ENCODE data around the gene SLC6A6.

Gene SLC6A6

DNA sequence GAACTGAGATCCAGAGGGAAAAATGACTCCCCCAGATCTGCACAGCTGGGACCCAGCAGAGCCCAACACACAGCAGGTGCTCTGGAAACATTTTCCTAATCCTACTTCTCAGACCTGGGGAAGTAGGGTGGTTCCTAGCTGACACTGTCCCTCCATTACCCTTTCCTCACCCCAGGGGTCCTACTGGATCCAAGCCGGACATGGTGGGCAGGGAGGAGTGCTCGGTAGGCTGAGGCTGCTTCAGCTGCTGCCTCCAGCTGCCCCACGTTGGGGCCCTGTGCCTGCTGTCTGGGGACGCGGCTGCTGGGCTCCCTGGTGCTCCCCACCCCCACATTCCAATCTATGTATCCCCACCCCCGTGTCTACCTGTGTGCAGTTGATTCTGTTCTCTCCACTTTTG lies 29.8 kb upstream of the SLC6A6 start:
- DNase-seq: no peak

DNA sequence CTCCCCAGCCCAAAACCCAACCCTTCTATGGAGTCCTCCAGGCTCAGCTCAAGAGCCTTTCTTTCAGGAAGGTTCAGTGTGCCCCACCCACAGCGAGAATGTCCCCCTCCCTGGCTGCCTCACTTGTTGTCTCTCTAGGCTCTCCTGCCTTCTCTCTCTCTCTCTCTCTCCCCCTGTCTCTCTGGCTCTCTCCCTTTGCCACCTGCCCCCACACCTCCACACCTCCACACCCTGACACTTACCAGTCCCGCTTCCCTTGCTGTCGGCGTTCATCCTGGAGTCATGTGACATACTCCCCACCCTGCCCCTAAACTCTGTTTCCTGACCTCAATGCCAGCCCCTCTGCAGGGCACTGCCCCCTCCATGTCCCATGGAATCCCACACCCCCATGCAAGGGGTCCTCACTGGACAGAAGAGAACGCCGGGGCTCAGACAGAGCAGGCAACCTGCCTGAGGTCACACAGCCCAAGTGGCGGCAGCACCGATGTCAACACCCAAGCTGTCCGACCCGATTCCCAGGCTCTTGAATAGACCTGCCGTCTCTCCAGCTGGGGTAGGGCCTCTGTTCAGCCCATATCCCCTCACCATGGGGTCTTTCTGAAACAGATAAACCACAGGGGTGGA lies 28.5 kb upstream of the SLC6A6 start:
- no peak for DNase-seq

DNA sequence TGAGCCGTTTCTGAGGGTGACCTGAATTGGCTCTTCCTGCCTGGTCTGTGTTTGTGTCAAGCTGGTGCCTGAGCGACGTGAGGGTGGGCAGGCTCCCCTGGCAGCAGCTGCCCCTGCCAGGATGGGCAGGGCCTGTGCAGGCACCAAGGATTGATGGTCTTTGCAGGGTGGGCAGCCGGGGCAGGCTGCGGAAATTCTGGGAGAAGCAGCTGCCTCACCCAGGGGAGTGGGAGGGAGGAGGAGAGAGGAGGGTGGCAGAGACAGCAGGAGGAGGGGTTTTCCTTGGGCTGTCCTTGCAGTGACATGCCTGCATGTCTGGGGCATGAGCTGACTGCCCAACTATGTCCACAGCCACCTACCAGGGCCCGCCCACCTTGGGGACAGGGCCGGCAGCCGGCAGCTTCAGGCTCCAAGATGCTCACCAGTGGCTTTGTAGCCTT lies 27.9 kb upstream of the SLC6A6 start:
- no peak for DNase-seq

DNA sequence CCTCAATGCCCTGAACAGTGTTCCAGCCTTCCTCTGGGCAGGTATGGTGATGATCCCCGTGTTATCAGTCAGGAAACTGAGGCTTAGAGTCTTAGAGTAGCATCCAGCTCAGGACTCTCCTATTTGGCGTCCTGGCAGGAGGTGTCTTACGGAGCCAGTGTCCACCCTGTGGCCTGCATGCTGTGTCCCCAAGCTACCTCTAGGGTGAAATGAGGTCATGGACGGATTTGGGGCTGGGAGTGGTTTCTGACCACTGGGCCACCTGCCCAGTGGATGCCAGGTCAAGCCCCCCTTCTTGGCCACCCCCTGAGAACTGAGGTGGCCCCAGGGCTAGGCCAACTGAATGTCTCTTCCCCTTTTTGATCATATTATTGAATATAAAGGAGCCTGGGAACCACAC lies 27.2 kb upstream of the SLC6A6 start:
- DNase-seq: no peak

GRCh38 chr3:14376348-14377043 lies 25.9 kb upstream of the SLC6A6 start:
- DNase-seq: no peak

DNA sequence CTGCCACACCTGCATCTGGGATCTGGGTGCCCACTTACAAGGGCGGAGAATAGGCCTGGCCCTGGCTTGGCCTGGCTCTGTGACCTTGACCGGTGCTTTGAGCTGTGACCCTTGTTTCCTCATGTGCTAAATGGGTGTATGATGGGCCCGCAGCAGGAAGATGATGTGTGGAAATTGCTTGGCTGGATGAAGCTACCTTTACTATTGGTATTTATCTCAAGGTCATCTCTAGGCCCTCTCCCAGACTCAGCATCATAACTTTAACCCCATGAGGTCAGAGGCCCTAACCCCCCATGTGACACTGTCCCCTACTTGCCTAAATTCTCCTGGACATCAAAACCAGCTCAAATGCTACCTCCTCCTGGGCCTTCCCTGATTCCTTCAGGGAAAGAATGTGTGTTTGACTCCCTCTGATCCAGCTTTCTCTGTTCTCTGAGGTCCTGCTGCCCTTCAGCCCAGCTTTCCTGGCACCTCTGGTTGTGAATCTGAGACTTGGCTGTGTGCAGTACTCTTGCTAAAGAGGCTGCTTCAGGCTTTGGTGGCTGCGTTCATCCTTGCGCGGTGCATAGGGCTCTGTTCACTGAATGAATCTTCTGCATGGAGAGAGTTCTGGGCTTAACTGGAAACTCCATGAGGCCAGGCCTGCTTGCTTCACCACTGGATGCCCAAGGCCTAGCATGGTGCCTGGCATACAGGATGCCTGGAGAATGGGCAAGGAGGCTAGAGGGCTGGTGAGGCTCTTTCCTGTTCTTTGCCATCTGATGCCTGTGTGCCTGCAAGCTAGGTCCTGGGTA lies 25.2 kb upstream of the SLC6A6 start:
- no peak for DNase-seq

DNA sequence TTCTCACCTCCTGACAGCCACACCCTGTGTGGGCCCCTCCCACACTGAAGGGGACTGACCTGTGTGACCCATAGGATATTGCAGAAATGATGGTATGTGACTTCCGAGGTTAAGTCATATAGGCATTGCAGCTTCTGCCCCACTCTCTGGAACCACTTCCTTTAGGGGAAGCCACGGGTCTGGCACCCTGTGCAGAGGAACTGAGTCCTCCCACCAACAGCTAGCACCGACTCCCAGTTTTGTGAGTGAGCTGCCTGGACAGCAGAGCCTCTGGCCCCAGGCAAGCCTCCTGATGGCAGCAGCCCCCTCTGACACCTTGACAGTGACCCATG lies 24.6 kb upstream of the SLC6A6 start:
- no peak for DNase-seq

DNA sequence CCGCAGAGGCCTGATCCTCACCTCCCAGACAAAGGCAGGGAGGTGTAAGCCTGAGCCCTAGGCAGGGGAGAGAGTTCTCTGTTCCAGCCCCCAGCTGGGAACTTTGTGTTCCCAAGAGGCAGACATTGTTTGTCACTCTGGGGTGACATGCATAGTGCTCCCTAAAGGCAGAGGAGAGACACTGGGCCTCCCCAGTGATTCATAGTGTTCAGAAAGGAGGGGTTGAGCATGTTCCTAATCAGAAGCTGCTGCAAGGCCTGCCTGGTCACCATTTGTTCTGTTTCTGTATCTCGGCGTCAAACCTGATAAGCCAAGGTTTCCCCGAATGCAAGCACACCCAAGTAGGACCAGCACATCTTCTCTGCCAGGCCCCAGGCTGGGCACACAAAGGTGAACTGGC lies 24.0 kb upstream of the SLC6A6 start:
- no peak for DNase-seq

DNA sequence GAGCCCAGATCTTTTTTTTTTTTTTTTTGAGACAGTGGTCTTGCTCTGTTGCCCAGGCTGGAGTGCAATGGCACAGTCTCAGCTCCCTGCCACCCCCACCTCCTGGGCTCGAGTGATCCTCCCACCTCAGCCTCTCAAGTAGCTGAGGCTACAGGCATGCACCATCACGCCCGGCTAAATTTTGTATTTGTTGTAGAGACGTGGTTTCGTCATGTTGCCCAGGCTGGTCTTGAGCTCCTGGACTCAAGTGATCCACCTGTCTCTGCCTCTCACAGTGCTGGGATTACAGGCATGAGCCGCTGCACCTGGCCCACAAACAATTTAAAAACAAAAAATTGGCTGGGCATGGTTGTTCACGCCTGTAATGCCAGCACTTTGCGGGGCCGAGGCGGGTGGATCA lies 22.6 kb upstream of the SLC6A6 start:
- DNase-seq: peak; percentile 11

- peak; percentile 72 for DNase-seq
These were observed 16.2 kb upstream of the SLC6A6 start for GRCh38 chr3:14386254-14386653.

DNA sequence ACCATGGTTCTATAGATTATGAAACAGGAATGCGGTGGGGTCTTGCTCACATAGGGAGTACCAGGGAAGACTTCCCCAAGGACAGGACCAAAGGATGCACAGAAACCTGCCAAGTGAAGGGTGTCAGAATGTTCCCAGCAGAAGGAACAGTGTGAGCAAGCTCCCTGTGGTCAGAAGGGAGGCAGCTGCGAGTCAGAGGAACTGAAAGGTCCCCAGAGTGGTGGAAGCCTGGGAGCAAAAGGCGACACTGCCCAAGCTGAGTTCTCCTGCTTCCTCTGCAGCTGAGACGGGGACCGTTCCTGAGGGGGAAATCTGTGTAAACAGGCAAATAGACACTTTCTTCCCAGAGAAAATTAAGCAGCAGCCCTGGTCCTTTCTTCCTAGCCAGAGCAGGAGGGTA lies 14.2 kb upstream of the SLC6A6 start:
- DNase-seq: no peak

DNA sequence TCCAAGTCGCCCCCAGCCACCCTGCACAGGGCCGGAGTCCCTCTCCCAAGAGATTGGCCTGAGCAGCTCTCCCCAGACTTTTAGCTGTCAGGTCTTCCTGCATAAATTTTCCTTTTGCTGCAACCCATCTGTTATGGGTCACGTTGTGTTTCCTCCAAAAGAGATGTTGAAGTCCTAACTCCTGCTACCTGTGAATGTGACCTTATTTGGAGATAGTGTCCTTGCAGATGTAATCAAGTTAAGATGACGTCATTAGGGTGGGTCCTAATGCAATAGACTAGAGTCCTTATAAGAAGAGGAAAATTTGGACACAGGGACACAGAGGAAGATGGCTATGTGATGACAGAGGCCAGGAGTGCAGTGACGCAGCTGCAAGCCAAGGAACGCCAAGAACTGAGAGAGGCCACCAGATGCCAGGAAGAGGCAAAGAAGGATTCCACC lies 13.2 kb upstream of the SLC6A6 start:
- peak; percentile 7 for DNase-seq

DNA sequence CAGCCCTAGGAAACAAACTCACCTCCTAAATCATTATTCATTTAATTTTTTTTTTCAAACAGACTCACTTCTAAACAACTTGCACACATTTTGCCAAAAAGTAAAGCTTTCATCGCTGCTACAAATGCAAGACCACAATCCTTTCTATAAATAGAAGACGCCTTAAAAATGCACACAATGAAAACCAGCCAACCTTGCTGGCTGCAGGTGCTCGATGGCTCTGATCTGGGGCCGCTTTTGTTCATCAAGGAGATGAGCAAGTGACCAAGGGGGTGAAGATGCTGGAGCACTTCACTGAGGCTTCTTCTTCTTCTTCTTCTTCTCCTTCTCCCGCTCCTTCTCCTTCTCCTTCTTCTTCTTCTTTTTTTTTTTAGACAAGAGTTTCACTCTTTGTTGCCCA lies 12.7 kb upstream of the SLC6A6 start:
- DNase-seq: no peak

DNA sequence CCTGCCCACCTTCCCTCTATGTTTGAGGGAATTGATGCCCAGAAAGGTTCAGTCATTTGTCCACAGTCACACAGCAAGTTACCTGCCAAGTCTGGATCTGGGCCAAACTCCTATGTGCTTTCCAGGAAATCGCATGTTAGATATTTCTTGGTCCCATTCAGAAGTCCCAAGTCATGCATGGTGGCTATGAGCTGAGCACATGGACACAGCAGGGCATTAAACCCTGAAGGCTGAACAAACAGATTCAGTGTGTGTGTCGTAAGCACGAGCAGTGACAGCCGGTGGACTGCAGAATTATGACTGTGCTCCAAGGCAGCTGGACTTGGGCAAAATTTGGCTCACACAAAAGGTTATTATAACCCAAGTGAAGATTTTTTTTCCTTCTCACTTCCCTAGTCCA lies 11.4 kb upstream of the SLC6A6 start:
- peak; percentile 35 for DNase-seq

DNA sequence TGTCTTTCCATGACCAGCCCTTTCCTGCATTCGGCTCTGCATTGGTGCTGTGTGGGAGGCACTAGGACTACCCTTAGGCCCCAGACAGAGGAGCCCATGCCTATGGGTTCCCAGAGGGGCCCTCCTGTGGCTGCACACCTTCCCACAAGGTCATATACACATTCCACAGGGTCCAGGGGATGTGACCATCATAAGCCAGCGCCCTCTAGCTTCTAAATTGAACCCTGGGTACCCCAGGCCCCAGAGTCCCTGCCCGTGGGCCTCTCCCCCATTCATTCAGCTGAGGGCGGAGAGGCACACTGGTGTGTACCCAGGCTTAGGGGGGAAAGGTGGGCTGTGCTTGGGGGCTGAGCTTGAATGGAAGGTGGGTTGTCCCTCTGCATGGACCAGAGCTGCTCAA lies 10.2 kb upstream of the SLC6A6 start:
- no peak for DNase-seq

GRCh38 chr3:14392803-14393319 lies 9.5 kb upstream of the SLC6A6 start:
- no peak for DNase-seq

GRCh38 chr3:14393440-14394106 lies 8.8 kb upstream of the SLC6A6 start:
- no peak for DNase-seq

DNA sequence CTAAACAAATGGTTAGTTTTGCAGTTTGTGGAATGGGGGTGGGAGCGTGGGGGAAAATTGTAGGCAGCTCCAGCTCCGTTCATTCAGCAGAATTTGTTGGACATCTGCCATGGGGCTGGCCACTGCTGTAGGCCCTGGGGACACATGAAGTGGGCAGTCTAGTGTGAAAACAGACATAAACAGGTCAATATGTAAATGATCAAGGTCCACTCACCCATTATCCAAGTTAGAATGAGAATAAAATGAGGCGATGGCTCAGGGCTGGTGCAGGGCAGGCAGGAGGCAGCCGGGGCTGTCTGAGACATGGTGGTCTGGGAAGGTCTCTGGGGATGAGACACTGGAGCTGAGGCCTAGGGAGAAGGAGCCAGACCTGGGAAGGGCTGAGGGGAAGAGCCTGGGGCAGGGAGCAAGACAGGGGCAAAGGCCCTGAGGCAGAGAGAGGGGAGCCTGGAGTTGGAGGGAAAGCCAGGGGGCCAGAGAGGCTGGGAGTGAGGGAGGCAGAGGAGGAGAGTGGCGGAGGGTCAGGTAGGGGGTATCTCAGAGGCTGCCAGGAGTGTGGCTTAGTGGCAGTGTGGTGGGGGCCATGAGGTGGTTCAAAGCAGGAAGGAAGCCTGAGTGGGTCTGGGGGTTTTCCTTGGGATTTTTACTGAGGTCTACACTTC lies 6.2 kb upstream of the SLC6A6 start:
- DNase-seq: no peak

DNA sequence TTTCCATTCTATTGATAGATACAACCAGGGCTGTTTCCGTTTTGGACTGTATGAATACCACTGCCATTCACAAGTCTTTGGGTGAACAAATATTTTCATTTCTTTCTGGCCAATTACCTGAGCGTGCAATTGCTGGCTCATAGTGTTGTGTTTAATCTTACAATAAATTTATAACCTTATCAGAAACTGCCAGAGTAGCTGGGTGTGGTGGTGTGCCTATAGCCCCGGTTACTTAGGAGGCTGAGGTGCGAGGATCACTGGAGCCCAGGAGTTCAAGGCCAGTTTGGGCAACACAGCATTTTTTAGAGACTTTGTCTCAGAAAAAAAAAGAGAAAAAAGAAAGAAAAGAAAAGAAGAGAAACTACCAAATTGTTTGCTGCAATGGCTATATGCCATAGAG lies 5.4 kb upstream of the SLC6A6 start:
- no peak for DNase-seq

GRCh38 chr3:14397531-14397930 lies 4.9 kb upstream of the SLC6A6 start:
- no peak for DNase-seq

GRCh38 chr3:14397940-14398796 lies 4.2 kb upstream of the SLC6A6 start:
- no peak for DNase-seq

GRCh38 chr3:14398797-14399106 lies 3.7 kb upstream of the SLC6A6 start:
- DNase-seq: no peak

All from NCI-H2029 treated with DMSO at 0.1 percent for 48 hours (cell line).